ENCODE data around the gene RASSF7.

- TF ChIP-seq EZH2 (IDR thresholded peaks at IDR 0.05; ENCODE audit: borderline replicate concordance, low read depth, low read length, severe bottlenecking) (no peak), POLR2A (IDR thresholded peaks at IDR 0.05; ENCODE audit: low read depth, low read length) (peak; percentile 58), CTCF (IDR thresholded peaks at IDR 0.05; ENCODE audit: extremely low read depth in 1 of 2, insufficient read depth in 1 of 2, low read depth in 1 of 2, low read length in 2 of 2) (no peak)
Measured at GRCh38 chr11:560305-561147, at the start of gene RASSF7, which contains the start of gene LMNTD2.
